Measurements from ENCODE around the gene PKIB.

- no peak for TF ChIP-seq CTCF (IDR thresholded peaks at IDR 0.05; ENCODE audit: insufficient read depth, low read depth, low read length)
- no peak for TF ChIP-seq EZH2 (IDR thresholded peaks at IDR 0.05; ENCODE audit: insufficient read depth, low read length)
Measured at GRCh38 chr6:122754191-122754731, 144.1 kb downstream of the PKIB start.

All from astrocyte (in vitro differentiated cells and primary cell).